PFSK-1 (cell line): ENCODE results near the gene CRIP1.

Experiments
- FOXP2 ChIP-seq: optimal IDR thresholded peaks from 2 replicates; pipeline ENCODE3; 2011; ENCODE audit warnings: borderline replicate concordance, control low read depth, inconsistent platforms; ENCODE audit not compliant: insufficient read depth; ENCODE audit errors: extremely low read length, extremely low read depth
- POLR2AphosphoS5 ChIP-seq: IDR thresholded peaks from 2 replicates; pipeline ENCODE4 v1.6.1; 2012; ENCODE audit warnings: low read depth, mild to moderate bottlenecking, control low read depth, low read length, moderate library complexity
- SIN3A ChIP-seq: IDR thresholded peaks from 2 replicates; pipeline ENCODE4 v1.6.1; 2012; ENCODE audit warnings: mild to moderate bottlenecking, low read length, moderate library complexity, borderline replicate concordance; ENCODE audit not compliant: insufficient read depth
- TAF1 ChIP-seq: IDR thresholded peaks from 2 replicates; pipeline ENCODE4 v1.6.1; 2012; ENCODE audit warnings: low read length, control low read depth, borderline replicate concordance; ENCODE audit not compliant: insufficient read depth
- TF ChIP-seq, protein P1 (sequence below), 2 experiments: IDR thresholded peaks; 2 replicates each; pipeline versions ENCODE4 v1.6.1 to v1.8.0; 2011 to 2012; ENCODE audit warnings: low read depth in 2 of 2, low read length in 2 of 2, control low read depth in 1 of 2, inconsistent platforms in 1 of 2, mild to moderate bottlenecking in 1 of 2, moderate library complexity in 1 of 2; ENCODE audit not compliant: insufficient read depth in 1 of 2

The CRIP1 gene

GRCh38 chr14:105467249-105467941 lies 19.3 kb upstream of the CRIP1 start:
- TF ChIP-seq, protein P1, sequence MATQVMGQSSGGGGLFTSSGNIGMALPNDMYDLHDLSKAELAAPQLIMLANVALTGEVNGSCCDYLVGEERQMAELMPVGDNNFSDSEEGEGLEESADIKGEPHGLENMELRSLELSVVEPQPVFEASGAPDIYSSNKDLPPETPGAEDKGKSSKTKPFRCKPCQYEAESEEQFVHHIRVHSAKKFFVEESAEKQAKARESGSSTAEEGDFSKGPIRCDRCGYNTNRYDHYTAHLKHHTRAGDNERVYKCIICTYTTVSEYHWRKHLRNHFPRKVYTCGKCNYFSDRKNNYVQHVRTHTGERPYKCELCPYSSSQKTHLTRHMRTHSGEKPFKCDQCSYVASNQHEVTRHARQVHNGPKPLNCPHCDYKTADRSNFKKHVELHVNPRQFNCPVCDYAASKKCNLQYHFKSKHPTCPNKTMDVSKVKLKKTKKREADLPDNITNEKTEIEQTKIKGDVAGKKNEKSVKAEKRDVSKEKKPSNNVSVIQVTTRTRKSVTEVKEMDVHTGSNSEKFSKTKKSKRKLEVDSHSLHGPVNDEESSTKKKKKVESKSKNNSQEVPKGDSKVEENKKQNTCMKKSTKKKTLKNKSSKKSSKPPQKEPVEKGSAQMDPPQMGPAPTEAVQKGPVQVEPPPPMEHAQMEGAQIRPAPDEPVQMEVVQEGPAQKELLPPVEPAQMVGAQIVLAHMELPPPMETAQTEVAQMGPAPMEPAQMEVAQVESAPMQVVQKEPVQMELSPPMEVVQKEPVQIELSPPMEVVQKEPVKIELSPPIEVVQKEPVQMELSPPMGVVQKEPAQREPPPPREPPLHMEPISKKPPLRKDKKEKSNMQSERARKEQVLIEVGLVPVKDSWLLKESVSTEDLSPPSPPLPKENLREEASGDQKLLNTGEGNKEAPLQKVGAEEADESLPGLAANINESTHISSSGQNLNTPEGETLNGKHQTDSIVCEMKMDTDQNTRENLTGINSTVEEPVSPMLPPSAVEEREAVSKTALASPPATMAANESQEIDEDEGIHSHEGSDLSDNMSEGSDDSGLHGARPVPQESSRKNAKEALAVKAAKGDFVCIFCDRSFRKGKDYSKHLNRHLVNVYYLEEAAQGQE (IDR thresholded peaks at IDR 0.05; ENCODE audit: insufficient read depth in 1 of 2, low read depth in 2 of 2, low read length in 2 of 2), result no peak
- no peak for TF ChIP-seq POLR2AphosphoS5
- TF ChIP-seq SIN3A, result no peak

DNA sequence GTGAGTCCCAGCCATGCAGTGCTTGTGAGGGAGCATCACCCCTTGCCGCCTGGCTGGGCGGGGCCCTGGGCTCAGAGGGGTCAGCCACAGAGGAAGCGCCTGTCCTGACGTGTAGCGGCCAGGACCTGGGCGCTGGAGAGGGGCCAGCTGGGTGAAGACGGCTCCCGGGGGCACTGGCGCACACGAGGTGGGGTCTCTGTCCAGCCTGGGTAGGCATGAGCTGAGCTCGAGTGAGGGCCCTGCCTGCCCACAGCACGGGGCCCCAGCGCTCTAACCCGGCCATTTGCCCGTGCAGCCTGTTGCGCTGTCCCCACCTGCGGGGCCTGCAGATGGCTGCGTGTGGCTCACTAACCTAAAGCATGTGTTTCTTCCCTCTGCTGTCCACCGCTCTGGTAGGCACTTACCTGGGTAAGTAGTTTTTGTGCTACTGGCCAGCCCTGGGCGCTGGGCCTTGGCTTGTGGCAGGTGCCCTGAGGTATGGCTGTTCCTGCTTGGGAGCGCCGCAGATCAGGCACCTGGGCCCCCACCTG lies 18.7 kb upstream of the CRIP1 start:
- TF ChIP-seq FOXP2 (no peak), POLR2AphosphoS5 (no peak), TAF1 (no peak), SIN3A (no peak)
- TF ChIP-seq, protein P1 (IDR thresholded peaks at IDR 0.05; ENCODE audit: insufficient read depth in 1 of 2, low read depth in 2 of 2, low read length in 2 of 2), result no peak

DNA sequence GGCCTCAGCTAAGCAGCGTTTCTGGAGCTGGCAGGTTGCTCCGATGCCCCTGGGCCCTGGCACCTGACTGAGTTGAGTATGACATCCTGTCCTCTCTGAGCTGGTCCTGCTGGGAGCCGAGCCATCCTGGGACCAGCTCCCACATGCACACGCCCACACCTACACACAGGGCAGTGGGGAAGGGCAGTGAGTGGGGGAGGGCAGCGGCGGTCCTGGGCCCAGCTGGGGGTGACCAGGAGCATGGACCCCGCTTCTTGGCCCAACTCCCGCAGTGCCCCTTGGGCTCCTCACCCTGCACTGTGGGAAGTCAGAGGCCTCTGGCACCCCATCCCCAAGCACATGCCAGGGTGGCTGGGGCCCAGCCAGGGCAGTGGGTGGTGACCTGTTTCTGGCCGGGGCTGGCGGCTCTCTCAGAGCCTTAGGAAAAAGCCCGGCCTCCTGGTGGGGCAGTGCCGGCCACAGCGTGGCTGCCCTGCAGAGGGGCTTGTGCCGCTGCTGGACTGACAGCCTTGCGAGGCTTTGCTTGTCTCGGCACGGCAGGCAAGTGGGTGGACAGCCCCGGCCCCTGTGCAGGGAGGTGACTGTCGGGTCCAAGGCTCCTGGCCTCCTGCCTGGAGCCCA lies 18.0 kb upstream of the CRIP1 start:
- TF ChIP-seq POLR2AphosphoS5 (no peak), SIN3A (no peak), TAF1 (no peak), FOXP2 (no peak)
- TF ChIP-seq, protein P1 (IDR thresholded peaks at IDR 0.05; ENCODE audit: insufficient read depth in 1 of 2, low read depth in 2 of 2, low read length in 2 of 2), result no peak

DNA sequence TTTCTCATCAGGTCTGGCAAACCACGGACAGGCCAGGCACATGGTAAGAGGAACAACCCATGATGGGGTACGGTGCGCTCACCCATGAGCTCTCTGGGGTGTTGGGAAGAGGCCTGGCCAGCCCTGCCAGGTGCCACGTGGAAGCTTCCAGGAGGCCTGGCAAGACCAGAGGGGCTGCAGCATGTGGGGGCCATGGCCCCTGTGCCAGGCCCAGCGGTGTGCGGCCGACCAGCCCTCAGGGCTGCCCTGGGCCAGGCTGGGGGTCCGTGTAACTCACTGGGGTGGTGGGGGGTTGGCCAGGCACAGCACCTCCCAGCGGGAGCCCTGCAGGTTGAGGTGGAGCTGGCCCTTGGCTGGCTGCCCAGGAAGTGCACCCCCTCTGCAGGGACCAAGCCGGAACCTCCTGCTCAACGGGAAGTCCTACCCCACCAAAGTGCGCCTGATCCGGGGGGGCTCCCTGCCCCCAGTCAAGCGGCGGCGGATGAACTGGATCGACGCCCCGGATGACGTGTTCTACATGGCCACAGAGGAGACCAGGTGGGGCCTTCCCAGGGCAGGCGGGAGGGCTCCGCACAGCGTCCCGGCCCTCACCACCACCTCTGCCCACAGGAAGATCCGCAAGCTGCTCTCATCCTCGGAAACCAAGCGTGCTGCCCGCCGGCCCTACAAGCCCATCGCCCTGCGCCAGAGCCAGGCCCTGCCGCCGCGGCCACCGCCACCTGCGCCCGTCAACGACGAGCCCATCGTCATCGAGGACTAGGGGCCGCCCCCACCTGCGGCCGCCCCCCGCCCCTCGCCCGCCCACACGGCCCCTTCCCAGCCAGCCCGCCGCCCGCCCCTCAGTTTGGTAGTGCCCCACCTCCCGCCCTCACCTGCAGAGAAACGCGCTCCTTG lies 17.0 kb upstream of the CRIP1 start:
- no peak for TF ChIP-seq TAF1
- no peak for TF ChIP-seq SIN3A

DNA sequence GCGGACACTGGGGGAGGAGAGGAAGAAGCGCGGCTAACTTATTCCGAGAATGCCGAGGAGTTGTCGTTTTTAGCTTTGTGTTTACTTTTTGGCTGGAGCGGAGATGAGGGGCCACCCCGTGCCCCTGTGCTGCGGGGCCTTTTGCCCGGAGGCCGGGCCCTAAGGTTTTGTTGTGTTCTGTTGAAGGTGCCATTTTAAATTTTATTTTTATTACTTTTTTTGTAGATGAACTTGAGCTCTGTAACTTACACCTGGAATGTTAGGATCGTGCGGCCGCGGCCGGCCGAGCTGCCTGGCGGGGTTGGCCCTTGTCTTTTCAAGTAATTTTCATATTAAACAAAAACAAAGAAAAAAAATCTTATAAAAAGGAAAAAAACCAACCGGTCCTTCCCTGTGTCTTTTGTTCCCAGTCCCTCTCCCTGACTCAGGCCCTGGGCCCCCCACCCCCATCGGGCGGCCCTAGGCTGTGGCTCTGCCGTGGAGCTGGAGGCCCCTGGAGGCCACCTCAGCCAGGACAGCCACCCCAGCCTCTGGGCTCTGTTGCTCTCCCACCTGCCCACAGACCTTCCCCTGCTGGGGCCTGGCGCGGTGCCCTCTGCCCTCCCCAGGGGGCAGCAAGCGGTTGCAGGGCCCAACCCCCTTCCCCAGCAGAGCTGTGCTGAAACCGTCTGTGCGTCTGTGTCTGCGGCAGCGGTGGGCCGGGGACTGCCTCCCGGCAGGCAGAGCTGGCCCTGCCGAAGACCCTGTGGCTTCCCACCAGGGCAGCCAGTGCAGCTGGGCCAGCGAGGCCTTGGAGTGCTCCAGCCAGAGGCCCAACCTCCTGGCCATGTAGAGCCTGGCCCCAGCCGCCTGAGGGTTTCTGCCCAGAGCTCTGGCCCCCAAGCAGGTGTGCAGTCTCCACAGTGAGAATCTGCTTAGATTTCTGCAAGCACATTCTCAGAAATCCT lies 16.1 kb upstream of the CRIP1 start:
- TF ChIP-seq TAF1 (no peak), SIN3A (no peak), FOXP2 (no peak)
- TF ChIP-seq, protein P1 (IDR thresholded peaks at IDR 0.05; ENCODE audit: insufficient read depth in 1 of 2, low read depth in 2 of 2, low read length in 2 of 2), result no peak
